Uterus (tissue), 2 donors: Measurements from ENCODE around the gene RGS14.

Source experiments
- POLR2A ChIP-seq, 2 donors: fragments of 450-650 bp; IDR thresholded peaks; one replicate each; pipeline ENCODE4 v1.6.1; 2016; ENCODE audit warnings: antibody characterized with exemption in 2 of 2, mild to moderate bottlenecking in 1 of 2, moderate library complexity in 1 of 2
- TF ChIP-seq, protein P1 (sequence below), 4 experiments: fragments of 200-600 bp in 2 of 4; fragments of 450-650 bp in 2 of 4; sonication (generic) in 2 of 4; IDR thresholded peaks; one replicate each; pipeline ENCODE4 v1.5.1; 2016 to 2019; ENCODE audit warnings: antibody characterized with exemption in 4 of 4, mild to moderate bottlenecking in 2 of 4, moderate library complexity in 1 of 4

DNA sequence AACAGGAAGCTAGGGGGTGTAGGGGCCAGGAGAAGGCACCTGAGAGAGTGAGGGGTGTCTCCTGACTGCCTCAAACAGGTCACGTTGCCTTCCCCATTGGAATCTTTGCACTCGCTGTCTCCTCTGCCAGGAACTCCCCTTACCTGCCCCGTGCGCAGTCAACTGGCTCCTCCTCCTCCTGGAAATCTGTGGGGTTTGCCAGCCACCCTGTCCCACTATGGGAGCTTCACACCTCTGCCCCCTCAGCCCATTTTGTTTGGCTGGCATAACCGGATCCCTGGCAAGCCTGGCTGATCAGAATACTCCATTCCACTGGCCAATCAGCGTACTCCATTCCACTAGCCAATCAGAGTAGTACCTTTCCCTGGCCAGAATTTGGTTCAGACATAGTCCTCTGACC is 16.1 kb downstream of the RGS14 start:
- TF ChIP-seq, protein P1, sequence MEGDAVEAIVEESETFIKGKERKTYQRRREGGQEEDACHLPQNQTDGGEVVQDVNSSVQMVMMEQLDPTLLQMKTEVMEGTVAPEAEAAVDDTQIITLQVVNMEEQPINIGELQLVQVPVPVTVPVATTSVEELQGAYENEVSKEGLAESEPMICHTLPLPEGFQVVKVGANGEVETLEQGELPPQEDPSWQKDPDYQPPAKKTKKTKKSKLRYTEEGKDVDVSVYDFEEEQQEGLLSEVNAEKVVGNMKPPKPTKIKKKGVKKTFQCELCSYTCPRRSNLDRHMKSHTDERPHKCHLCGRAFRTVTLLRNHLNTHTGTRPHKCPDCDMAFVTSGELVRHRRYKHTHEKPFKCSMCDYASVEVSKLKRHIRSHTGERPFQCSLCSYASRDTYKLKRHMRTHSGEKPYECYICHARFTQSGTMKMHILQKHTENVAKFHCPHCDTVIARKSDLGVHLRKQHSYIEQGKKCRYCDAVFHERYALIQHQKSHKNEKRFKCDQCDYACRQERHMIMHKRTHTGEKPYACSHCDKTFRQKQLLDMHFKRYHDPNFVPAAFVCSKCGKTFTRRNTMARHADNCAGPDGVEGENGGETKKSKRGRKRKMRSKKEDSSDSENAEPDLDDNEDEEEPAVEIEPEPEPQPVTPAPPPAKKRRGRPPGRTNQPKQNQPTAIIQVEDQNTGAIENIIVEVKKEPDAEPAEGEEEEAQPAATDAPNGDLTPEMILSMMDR (IDR thresholded peaks at IDR 0.05): no peak
- no peak for TF ChIP-seq POLR2A (IDR thresholded peaks at IDR 0.05)
